ENCODE results near the gene TEDDM1.
"Not testable (repeated sequence)": the region's sequence is repeated elsewhere in the genome, so short reads cannot be mapped to it uniquely, and the experiment has no call there.

The TEDDM1 gene, protein sequence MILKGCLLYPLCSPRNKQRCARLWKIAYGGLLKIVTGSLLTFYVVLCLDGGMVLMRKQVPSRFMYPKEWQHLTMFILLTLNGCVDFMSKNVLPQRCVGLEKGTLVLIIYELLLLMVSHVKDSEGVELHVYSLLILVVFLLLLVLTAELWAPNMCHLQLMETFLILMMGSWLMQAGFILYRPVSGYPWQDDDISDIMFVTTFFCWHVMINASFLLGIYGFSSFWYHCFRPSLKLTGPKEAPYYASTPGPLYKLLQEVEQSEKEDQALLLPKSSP

DNA sequence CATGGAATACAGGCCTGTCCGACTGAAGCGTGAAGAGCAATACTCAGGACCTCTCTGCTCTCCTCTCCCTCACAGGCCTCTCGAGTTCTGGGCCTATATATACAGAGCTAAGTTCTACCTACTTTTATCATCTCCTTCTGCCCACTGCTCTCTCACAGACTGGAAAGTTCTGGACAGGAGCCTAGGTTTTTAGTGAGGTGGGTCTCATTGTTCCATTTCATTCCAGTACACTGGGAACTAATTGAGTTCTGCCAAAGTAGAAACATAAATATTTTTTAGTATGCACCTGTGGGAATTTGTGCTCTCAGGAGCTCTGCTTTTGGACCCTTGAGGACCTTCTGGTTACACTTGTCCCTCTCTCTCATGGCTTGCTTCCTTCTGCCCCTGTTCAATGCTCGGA lies at the start of gene TEDDM1:
Gene TEDDM1, minus strand, starts transcription at position 101 of the 400 bp plus-strand sequence. CDS start 182 bp downstream, outside the sequence.
- no peak for DNase-seq

DNA sequence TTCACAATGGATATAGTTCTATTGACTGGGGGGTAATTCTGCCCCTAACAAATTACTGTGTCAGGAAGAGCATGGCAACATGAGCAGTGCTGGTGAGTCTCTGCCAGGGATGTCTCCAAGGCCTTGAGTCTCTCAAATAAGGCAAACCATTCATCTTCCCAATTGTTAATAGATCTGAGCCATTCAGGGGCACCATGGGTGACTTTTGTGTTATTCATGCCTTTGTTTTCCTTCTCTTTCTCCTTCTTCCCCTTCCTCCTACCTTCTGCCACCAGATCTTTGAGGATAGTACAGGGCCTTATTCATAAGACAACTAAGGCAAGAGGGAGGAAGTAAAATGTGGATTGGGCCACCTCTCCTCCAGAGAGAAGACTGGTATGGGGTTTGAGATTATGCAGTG lies 49.6 kb upstream of the TEDDM1 start, which contains the start of gene RGSL1:
Gene RGSL1, plus strand, starts transcription at position 60 of the 400 bp plus-strand sequence. Its CDS starts 20 bp downstream, at position 80.
- DNase-seq = no peak

DNA sequence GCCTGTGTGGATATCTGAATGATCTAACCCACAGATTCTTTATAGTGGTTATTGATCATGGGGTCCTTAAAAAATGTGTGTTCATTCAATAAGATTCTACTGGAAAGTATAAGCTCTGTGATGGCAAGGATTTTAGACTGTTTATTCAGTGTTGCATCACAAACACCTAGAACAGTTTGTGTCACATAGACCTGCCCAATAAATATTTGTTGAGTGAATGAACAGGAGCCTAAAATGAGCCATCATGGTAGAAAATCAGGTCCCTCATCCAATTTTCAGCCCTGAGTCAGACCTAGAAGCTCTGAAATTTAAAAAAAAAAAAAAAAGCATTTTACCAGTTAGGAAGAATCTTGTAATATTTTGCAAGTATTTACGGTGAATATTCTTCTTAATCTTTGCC lies 47.2 kb upstream of the TEDDM1 start:
- no peak for DNase-seq

GRCh38 chr1:182447124-182447523 lies 46.7 kb upstream of the TEDDM1 start:
- DNase-seq = not testable (repeated sequence)

DNA sequence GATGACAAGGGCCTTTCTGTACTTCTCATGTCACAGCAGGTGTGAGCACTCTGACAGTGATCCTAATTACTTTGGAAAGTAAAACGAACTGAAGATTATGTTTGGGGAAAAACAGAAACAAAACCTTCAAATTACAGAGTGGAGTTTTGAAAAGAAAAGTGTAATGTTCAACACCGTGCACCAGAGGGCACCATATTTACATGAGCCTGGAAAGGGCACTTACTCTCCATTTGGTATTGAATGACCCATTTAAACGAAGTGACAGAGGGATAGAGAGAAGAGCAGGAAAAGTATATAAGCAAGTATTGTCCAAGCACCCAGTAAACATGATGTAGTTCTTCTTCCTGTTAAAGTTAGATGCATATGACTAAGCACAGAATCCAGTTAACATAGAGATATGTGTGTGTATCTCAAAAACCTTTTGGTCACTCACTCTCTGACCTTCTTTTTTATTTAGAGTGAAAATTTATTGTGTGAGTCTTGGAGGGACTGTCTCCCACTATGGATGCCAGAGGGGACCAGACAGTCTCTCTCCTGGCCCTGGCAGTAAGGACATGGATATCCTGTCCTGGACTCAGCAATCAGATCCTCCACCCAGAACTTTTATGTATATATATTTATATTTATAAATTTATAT lies 45.7 kb upstream of the TEDDM1 start:
- no peak for DNase-seq

- no peak for DNase-seq
These were observed 44.0 kb upstream of the TEDDM1 start for GRCh38 chr1:182444497-182444896.

- DNase-seq = no peak
These were observed 41.9 kb upstream of the TEDDM1 start for GRCh38 chr1:182442333-182442732.

DNA sequence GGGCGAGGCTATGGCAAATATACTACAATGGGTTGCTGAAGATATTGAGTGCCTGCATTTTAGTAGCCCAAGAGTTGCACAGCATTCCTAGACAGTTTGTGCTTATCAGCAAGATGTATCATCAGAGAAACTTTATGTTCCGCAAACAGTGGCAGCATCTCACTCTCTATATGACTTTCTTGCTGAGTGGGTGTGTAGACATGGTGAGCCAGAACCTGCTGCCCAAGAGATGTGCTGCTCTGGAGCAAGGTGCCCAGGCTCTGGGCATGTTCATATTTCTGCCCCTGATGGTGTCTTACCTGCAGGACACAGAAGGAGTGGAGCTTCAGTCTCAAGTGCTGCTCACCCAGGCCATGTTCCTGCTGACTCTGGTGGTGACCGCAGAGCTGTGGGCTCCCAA lies 41.3 kb upstream of the TEDDM1 start:
- DNase-seq = no peak

DNA sequence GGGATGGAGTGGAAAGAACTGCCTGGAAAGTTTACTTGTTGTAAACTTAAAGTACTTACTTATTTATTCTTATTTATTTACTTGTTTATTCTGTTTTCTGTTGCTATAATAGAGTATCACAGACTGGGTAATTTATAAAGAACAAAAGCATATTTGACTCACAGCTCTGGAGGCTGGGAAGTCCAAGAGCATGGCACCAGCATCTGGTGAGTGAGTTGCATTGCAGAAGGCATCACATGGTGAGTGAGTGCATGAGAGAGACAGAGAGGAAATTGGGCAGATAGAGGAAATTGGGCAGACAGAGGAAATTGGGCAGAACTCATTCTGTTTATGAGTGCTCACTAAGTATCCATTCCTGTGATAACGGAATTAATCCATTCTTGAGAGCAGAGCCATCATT lies 37.9 kb upstream of the TEDDM1 start:
- no peak for DNase-seq

DNA sequence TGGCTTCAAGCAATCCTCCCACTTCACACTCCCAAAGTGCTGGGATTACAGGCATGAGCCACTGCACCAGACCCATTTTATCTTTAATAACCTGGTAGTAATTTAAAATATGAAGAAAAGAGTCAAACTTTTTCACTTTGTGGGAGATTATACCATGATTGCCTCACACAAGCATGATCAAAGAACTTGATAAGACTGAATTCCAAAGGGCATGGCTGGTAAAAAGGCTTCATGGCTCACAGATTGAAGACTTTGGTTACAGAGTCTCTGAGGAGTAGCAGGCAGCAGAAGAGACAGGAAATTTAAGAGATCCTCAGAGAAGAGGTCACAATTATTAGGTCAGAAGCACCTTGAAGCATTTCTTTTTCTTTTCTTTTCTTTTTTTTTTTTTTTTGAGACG lies 33.1 kb upstream of the TEDDM1 start:
- DNase-seq = no peak

- DNase-seq = no peak
These were observed 30.8 kb upstream of the TEDDM1 start for GRCh38 chr1:182431278-182431677.

DNA sequence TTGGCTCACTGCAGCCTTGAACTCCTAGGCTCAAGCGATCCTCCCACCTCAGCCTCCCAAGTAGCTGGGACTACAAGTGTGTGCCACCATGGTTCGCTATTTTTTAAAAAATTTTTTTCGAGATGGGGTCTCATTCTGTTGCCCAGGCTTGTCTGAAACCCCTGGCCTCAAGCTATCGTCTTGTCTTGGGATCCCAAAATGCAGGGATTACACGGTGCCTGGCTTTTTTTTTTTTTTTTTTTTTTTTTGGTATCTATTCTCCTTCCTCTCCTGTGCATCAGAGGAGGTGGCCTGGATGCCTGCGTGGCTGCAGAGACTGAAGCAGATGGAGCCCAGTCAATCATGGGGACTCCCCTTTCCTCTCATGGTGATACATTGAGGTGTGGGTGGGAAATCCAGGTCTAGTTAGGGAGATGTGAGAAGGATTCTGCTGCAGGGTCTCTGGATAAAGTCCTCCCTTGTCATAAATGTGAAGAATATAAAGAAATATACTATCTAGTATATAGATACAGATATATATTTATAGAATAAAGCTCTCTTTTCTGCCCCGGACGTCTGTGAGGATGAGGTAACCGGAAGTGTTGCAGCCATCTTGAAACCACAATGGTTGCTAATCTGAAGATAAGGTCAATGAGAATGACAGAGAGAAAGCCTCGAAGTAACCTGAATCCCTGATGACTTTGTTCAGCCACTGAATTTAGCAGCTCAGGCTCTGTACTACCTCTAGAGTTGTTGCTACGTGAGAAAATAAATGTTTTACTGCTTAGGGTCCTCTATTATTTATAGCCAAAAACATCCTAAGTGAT lies 30.0 kb upstream of the TEDDM1 start:
- DNase-seq = peak; percentile 67

DNA sequence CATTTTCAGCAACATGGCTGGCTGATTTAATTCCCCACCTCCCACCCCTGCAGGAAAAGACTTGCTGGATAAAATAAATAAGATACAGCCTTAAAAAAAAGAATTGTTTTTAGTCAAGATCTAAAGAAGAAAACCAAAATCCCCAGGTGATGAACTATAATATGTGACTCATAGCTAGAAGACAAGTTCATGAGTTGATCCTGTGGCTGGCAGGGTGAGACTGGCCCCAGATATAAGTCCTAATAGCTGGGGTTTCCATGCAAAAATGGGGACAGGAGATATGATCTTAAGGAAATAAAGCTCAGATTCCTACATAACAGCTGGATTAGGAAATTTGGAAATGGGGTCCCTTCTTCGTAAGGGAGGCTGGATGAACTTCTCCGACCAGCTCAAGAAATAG lies 27.6 kb upstream of the TEDDM1 start:
- no peak for DNase-seq

DNA sequence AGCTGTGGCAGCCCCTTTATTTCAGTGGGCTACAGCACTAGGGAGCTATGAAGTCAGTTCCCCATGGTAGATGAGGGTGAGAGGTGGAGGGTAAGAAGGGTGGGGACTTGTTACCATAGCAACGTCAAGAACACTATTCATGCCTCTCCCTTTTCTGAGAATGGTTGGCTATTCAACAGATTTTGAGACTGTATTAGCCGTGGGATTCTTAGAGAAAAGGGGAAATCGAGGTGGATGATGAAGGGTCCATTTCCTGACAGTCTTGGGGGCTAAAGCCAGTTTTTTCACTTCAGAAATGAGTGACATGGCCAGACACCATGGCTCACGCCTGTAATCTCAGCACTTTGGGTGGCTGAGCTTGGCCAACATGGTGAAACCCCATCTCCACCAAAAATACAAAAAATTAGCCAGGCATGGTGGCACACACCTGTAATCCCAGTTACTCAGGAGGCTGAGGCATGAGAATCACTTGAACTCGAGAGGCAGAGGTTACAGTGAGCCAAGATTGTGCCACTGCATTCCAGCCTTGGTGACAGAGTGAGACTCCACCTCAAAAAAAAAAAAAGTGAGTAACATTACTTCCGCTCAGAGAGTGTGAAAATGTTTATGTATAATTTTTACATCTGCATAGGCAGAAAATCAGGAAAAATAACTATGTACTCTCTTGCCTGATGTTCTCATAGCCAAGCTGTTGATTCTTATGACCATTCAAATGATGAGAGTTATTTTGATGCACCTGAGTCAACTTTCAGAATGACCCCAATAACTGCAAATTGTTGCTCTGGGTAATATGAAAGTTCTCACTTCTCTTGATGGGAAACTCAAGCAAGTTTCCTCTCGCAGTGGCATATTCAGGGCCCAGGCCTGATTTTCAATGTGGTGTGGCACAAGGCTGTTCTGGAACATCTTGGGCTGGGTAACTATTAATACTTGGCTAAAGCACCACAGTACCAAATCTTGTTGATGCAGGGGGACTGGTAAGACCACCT lies 26.3 kb upstream of the TEDDM1 start:
- no peak for DNase-seq

GRCh38 chr1:182415789-182416188 lies 15.3 kb upstream of the TEDDM1 start:
- DNase-seq = no peak

- DNase-seq = no peak
These were observed 13.5 kb upstream of the TEDDM1 start for GRCh38 chr1:182413969-182414368.

GRCh38 chr1:182413486-182413885 lies 13.0 kb upstream of the TEDDM1 start:
- DNase-seq = no peak

GRCh38 chr1:182410620-182411273 lies 10.3 kb upstream of the TEDDM1 start:
- DNase-seq = no peak

GRCh38 chr1:182410138-182410537 lies 9.7 kb upstream of the TEDDM1 start:
- no peak for DNase-seq

- no peak for DNase-seq
These were observed 8.1 kb upstream of the TEDDM1 start for GRCh38 chr1:182408435-182409075.

DNA sequence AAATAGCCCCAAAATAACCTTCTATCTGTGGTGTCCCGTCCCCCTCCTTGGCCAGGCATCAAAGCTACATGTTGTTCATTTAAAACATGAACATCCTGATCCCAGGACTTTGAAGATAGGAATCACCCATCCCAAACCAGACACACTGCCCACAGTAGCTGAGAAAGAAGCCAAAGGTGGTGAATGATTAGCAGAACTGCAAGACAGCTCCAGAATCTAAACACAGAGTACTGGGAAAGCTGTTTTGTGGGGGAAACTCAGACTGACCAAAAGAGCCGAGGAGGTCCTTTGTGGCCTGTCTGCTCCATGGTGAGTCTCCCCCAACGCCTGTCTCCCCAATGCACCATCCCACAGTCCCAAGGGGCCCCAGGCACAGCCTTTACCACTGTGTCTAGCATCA lies 7.3 kb upstream of the TEDDM1 start:
- DNase-seq = no peak

All from activated effector memory CD4-positive, alpha-beta T cell treated with anti-CD3 and anti-CD28 coated beads, Interleukin-2, amount 50 U/mL, for 16 hours (primary cell).